ENCODE measurements around the gene TMEM132D. TPM values are rescaled to one million over a fixed set of nuclear protein-coding genes. Genes with fewer than 3 reads are reported as not detected.

Gene TMEM132D
- total RNA-seq, 2 experiments from 2014 or later: not detected

DNA sequence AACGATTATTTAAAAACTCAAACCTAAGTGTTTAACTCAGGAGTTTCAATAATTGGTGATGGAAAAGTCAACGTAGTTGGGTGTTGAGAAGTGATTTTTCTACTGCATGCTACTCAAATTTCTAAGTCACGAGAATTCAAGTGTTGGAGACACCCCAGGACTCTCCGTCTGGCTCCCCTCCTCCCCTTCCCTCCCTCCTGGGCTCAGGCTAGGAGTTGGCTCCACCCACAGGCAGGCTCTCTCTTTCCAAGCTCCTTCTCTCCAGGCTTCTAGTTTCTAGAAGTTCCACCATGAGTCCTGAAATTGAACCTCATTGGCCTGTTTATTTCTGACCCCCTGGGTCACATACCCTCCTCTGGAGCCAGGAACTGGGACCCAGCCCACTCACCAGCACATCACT lies 73.0 kb downstream of the TMEM132D start:
- Histone ChIP-seq H3K9me2 (ENCODE audit: insufficient read depth, low read length) (no peaks in the 10 kb centered on the region), H3K4me2 (ENCODE audit: low read length) (no peak overlapping the region), H3K4me1 (ENCODE audit: insufficient read depth, low read length, poor library complexity, severe bottlenecking) (no peaks in the 10 kb centered on the region), H3K36me3 (ENCODE audit: insufficient read depth, low read length) (no peaks in the 10 kb centered on the region), H2AFZ (ENCODE audit: low read length) (no peak overlapping the region), H3K79me2 (ENCODE audit: insufficient read depth, low read depth, low read length) (no peaks in the 10 kb centered on the region), H3K9me3 (ENCODE audit: low read length) (peaks cover 6% of the 10 kb centered on the region; the same call in 1 of the 2 replicates), H4K20me1 (ENCODE audit: insufficient read depth, low read length) (no peaks in the 10 kb centered on the region), H3K4me3 (ENCODE audit: low read depth, low read length, poor library complexity, severe bottlenecking) (no peak overlapping the region), H3K27ac (ENCODE audit: low read depth, low read length, poor library complexity, severe bottlenecking) (no peak overlapping the region)
- BruUV-seq (replicated peaks): no TSS peak
- TF ChIP-seq, protein P1, sequence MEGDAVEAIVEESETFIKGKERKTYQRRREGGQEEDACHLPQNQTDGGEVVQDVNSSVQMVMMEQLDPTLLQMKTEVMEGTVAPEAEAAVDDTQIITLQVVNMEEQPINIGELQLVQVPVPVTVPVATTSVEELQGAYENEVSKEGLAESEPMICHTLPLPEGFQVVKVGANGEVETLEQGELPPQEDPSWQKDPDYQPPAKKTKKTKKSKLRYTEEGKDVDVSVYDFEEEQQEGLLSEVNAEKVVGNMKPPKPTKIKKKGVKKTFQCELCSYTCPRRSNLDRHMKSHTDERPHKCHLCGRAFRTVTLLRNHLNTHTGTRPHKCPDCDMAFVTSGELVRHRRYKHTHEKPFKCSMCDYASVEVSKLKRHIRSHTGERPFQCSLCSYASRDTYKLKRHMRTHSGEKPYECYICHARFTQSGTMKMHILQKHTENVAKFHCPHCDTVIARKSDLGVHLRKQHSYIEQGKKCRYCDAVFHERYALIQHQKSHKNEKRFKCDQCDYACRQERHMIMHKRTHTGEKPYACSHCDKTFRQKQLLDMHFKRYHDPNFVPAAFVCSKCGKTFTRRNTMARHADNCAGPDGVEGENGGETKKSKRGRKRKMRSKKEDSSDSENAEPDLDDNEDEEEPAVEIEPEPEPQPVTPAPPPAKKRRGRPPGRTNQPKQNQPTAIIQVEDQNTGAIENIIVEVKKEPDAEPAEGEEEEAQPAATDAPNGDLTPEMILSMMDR (conservative IDR thresholded peaks at IDR 0.05; ENCODE audit: low read length): no peak
- no peak for TF ChIP-seq EZH2phosphoT487 (IDR thresholded peaks at IDR 0.05; ENCODE audit: borderline replicate concordance, low read depth, low read length)
- no peak for DNase-seq (ENCODE audit: low spot score)
- ChIA-PET CTCF (ENCODE audit: unreplicated experiment) (no interaction called here), POLR2A (interaction anchor here (0.5 to 1.1 kb wide), 2 partner anchors 14 to 85 kb away, joined by 3 to 5 read pairs; no protein-coding TSS in a partner anchor)
- intact Hi-C loops (cut with micrococcal nuclease; ENCODE audit: unreplicated experiment): no loop called here

GRCh38 chr12:129827866-129828384 lies 75.9 kb downstream of the TMEM132D start:
- no peak overlapping the region for H3K4me2 ChIP-seq (ENCODE audit: low read length)
- no TSS peak for BruUV-seq (replicated peaks)
- no peak overlapping the region for H3K27ac ChIP-seq (ENCODE audit: low read depth, low read length, poor library complexity, severe bottlenecking)
- no peaks in the 10 kb centered on the region for H4K20me1 ChIP-seq (ENCODE audit: insufficient read depth, low read length)
- H3K9me2 ChIP-seq (ENCODE audit: insufficient read depth, low read length): no peaks in the 10 kb centered on the region
- peaks cover 6% of the 10 kb centered on the region; the same call in 1 of the 2 replicates for H3K9me3 ChIP-seq (ENCODE audit: low read length)
- ChIA-PET POLR2A (no interaction called here), CTCF (ENCODE audit: unreplicated experiment) (no interaction called here)
- H2AFZ ChIP-seq (ENCODE audit: low read length): no peak overlapping the region
- intact Hi-C loops (cut with micrococcal nuclease; ENCODE audit: unreplicated experiment): no loop called here
- H3K4me3 ChIP-seq (ENCODE audit: low read depth, low read length, poor library complexity, severe bottlenecking): no peak overlapping the region
- DNase-seq (ENCODE audit: low spot score): no peak
- H3K79me2 ChIP-seq (ENCODE audit: insufficient read depth, low read depth, low read length): no peaks in the 10 kb centered on the region
- TF ChIP-seq EZH2phosphoT487 (IDR thresholded peaks at IDR 0.05; ENCODE audit: borderline replicate concordance, low read depth, low read length): no peak
- TF ChIP-seq, protein P1 (conservative IDR thresholded peaks at IDR 0.05; ENCODE audit: low read length): no peak
- H3K36me3 ChIP-seq (ENCODE audit: insufficient read depth, low read length): no peaks in the 10 kb centered on the region
- no peaks in the 10 kb centered on the region for H3K4me1 ChIP-seq (ENCODE audit: insufficient read depth, low read length, poor library complexity, severe bottlenecking)

GRCh38 chr12:129827102-129827865 lies 76.5 kb downstream of the TMEM132D start:
- POLR2A ChIA-PET: no interaction called here
- H3K9me3 ChIP-seq (ENCODE audit: low read length): peaks cover 6% of the 10 kb centered on the region; the same call in 1 of the 2 replicates
- CTCF ChIA-PET (ENCODE audit: unreplicated experiment): no interaction called here
- H2AFZ ChIP-seq (ENCODE audit: low read length): no peak overlapping the region
- H4K20me1 ChIP-seq (ENCODE audit: insufficient read depth, low read length): no peaks in the 10 kb centered on the region
- no peaks in the 10 kb centered on the region for H3K79me2 ChIP-seq (ENCODE audit: insufficient read depth, low read depth, low read length)
- no peaks in the 10 kb centered on the region for H3K36me3 ChIP-seq (ENCODE audit: insufficient read depth, low read length)
- H3K27ac ChIP-seq (ENCODE audit: low read depth, low read length, poor library complexity, severe bottlenecking): no peak overlapping the region
- intact Hi-C loops (cut with micrococcal nuclease; ENCODE audit: unreplicated experiment): no loop called here
- TF ChIP-seq, protein P1 (conservative IDR thresholded peaks at IDR 0.05; ENCODE audit: low read length): no peak
- TF ChIP-seq EZH2phosphoT487 (IDR thresholded peaks at IDR 0.05; ENCODE audit: borderline replicate concordance, low read depth, low read length): no peak
- H3K4me1 ChIP-seq (ENCODE audit: insufficient read depth, low read length, poor library complexity, severe bottlenecking): no peaks in the 10 kb centered on the region
- no TSS peak for BruUV-seq (replicated peaks)
- H3K4me3 ChIP-seq (ENCODE audit: low read depth, low read length, poor library complexity, severe bottlenecking): no peak overlapping the region
- H3K9me2 ChIP-seq (ENCODE audit: insufficient read depth, low read length): no peaks in the 10 kb centered on the region
- DNase-seq (ENCODE audit: low spot score): no peak
- no peak overlapping the region for H3K4me2 ChIP-seq (ENCODE audit: low read length)

Data from OCI-LY7 (cell line).